GM12873 (cell line): ENCODE data around the gene GRID1.

Experiments used
- CTCF ChIP-seq: IDR thresholded peaks from 2 replicates; pipeline ENCODE4 v1.5.1; 2012; ENCODE audit warnings: low read depth, mild to moderate bottlenecking, moderate library complexity, low read length, control low read depth; ENCODE audit not compliant: insufficient read depth; ENCODE audit errors: missing control alignments

Gene GRID1

GRCh38 chr10:85902051-85902450 is 464.5 kb downstream of the GRID1 start:
- no peak for TF ChIP-seq CTCF

- no peak for TF ChIP-seq CTCF
Measured at GRCh38 chr10:85901599-85901998, 465.0 kb downstream of the GRID1 start.

- no peak for TF ChIP-seq CTCF
Measured at GRCh38 chr10:85900487-85900886, 466.1 kb downstream of the GRID1 start.

GRCh38 chr10:85900061-85900460 is 466.5 kb downstream of the GRID1 start:
- TF ChIP-seq CTCF: no peak

GRCh38 chr10:85891472-85891871 is 475.1 kb downstream of the GRID1 start:
- no peak for TF ChIP-seq CTCF

GRCh38 chr10:85888559-85888958 is 478.0 kb downstream of the GRID1 start:
- TF ChIP-seq CTCF: no peak

- no peak for TF ChIP-seq CTCF
Measured at GRCh38 chr10:85888004-85888403, 478.6 kb downstream of the GRID1 start.
